ENCODE data around the gene TACC2.
A peak's percentile ranks its signal among the peaks of the same experiment; 100 is the strongest.

The TACC2 gene

DNA sequence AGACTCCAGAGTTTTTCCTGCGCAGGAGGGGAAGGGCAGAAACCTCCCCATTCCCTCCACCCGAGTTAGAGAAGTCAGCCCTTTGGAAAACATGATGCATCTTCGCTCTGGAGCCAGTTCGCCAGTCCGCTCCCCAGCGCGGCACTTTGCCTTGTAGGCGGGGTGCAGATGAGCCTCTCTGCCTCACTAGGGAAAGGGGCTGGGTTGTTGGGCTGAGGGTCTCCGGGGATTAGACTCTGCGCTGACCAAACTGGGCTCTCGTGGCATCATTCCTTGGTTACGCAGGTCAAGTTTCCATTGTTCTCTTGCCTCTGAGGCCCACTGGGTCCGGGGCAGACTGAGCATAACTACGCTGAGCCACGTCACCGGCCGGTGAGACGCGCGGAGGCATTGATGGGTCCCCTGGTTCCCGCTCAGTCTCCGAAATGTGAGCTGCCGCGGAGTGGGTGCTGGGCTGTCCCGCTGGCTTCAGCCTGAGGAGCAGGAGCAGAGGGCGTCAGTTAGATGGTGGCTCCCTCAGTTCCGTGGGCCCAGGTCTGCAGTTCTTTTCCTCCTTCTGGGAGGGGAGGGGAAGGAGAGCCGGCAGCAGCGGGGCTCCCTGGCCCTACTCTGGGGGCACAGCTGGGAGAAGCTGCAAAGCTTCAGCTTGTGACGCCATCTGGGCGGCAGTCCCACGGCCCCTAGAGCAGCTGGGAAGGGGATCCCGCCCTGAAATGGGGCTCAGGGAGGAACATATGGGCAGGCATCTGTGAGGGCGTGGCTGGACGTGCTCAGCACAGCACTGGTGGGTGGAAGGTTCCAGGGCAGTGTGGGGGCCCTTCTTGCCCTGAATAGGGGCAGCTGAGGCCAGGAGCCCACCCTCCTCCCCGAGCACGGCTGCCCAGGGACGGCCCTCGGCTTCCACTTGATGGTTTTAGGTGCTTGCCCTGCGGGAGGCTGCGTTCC is 160.9 kb downstream of the TACC2 start:
- no peak for DNase-seq

DNA sequence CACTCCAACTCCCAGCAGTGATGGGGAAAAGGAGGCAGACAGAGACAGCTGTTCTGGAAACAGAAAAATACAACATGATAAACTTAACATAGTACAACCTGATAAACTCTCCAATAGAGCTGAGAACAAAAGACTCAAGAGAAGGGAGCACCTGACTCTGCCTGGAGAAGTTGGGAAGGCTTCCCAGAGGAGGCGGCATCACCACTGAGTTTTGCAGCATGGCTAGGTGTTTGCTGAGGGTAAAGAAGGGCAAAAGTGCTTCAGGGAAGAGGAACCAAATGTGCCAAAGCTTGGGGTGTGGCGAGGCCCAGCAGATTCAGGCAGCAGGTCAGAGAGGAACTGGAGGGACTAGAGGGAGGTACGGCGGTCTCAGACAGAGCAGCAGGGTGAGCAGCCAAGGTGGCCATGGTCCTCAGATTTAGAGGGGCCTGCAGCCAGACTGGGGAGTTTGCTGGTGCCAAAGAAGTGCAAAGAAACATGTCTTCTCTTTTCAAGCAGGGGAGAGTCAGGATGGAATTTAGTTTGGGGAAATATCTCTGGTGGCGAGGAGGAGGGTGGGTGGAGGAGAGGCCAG is 162.2 kb downstream of the TACC2 start:
- no peak for DNase-seq

DNA sequence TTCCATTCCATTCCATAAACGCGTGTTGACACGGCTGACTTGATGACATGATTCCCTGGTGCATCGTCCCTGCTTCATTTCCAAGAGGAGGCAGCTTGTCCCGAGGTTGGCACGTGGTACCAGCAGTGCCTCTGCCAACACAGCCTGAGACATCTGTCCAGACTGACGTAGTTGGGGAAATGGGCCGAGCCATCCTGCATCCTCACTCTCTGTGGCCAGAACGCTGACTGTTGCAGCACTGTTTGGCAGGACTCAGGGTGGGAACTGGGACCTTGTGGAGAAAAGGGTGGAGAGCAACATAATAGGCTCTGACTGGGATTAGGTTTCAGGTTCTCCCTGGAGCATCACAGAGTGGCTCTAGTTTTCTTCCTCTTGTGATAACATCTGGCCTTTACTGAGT is 163.6 kb downstream of the TACC2 start:
- DNase-seq: peak; percentile 66 to 90

GRCh38 chr10:122154031-122154544 is 165.1 kb downstream of the TACC2 start:
- DNase-seq: no peak

- DNase-seq: peak in 1 of 2 experiments; percentile 61
These were observed 165.8 kb downstream of the TACC2 start for GRCh38 chr10:122154545-122155366.

GRCh38 chr10:122157451-122157850 is 168.5 kb downstream of the TACC2 start:
- no peak for DNase-seq

- DNase-seq: no peak
These were observed 169.4 kb downstream of the TACC2 start for GRCh38 chr10:122158362-122158761.

DNA sequence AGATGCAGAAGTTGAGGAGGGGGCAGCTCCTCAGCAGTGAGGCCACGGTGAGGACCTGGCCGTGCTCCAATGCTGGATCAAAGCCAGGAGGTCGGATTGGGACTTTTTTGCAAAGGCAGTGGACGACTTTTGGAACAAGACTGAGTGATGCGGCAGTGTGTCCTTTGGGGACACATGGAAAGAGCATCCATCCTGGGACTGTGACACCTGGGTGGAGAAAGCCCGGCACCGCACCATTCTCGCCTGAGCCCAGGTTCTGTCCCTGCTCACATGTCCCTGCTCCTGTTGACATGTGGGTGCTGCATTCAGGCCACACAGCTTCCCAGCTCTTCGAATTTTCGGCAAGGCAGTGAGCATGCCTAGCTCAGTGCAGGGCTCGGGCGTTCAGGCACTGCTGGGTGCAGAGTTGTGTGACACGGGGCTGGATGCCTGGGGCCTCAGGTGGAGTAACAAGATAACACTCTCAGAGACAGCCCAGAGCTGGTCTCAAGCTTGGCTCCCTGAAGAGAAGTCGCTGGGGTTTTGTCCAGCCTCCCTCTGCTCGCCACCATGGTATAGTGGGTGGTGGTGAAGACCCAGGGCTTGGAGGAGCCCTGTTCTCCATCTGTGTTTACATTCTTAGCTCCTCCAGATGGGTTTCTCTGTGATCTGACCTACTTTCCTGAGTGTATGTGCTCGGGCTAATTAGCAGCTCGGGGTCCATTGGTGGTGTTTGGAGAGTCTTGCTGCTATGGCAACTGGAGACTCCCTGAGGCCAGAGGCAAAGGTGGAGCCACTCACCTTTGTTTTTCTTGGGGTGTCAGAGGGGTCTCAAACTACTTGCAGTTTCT is 170.4 kb downstream of the TACC2 start:
- peak; percentile 12 to 20 for DNase-seq

DNA sequence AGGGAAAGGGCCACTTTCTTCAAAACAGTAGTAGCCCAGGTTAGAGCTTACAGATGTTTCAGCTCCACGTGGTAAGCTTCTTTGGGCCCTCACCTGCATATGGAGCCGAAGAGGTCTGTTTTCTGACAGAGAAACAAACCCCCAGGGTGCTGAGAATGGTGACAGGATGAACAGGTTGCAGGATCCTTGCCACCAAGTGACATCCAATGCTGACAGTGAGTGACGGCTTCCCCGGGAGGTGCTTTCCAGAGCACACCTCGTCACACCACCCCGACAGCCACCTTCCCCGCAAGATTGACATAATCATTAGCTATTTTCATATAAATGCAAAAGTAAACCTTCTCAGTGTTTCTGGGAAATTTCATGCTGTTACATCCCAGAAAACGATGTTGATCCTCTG is 172.8 kb downstream of the TACC2 start:
- no peak for DNase-seq

DNA sequence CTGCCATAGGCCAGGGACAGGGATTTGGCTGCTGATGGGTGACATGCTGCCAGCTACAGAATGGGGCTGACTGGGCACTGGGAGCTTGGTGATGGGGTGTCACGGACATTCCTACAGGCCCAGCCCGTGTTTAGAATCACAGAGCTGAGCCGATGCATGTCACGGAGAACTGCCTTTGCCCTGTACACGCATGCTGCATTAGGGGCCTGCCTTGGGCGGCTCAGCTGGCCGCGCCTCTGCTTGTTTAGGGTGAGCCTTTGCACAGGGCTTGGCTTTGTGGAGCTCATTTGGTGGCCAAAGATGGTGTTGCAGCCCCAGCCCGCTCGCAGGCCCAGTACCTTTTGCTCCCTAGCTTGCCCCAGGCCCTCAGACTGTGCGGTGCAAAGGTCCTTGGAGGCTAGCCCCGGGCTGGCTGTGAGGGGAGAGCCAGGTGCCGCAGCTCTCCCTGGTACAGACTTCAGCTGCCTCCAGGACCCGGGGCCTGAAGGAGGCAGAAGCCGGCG is 173.8 kb downstream of the TACC2 start:
- DNase-seq: peak in 1 of 2 experiments; percentile 17

DNA sequence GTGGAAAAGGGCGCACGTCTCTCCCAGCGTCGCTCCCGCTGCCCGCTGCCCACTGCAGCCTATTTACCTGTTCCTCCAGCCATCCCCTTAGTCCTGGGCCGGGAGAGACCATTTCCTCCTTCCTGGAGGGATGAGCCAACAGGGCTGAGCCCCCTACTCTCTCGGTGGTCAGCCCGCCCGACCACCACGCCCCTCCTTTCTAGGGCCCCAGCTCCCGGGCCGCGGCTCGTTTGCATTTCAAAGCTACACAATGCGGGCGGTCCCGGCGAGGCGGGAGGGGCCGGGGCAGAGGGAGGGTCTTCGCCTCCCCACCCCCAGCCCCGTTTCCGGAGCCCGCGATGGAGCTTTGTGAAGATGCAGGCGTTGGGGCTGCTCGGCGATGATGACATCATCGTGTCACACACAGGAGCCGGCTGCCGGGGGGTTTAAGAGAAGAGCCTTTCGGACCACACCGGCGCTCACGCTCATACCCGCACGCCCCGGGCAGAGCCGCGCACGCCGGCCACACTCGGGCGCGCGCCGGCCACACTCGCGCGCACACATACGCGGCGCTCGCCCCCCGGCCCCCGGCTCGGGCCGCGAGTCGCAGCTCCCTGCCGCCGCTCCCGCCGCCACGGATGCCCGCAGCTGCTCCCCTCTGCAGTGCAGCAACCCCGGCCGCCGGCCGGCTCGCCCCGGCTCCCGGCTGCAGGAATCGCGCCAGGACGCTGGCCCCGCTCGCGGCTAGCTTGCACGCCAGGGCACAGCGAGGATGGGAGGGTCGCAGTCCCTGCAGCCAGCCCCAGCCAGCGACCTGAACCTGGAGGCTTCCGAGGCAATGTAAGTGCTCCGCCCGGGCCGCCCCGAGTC is 174.4 kb downstream of the TACC2 start:
- DNase-seq: no peak

- DNase-seq: peak; percentile 19 to 49
These were observed 175.1 kb downstream of the TACC2 start for GRCh38 chr10:122164023-122164601.

GRCh38 chr10:122164815-122165483 is 176.0 kb downstream of the TACC2 start:
- peak in 1 of 2 experiments; percentile 21 for DNase-seq

GRCh38 chr10:122165484-122166276 is 176.7 kb downstream of the TACC2 start:
- DNase-seq: no peak

DNA sequence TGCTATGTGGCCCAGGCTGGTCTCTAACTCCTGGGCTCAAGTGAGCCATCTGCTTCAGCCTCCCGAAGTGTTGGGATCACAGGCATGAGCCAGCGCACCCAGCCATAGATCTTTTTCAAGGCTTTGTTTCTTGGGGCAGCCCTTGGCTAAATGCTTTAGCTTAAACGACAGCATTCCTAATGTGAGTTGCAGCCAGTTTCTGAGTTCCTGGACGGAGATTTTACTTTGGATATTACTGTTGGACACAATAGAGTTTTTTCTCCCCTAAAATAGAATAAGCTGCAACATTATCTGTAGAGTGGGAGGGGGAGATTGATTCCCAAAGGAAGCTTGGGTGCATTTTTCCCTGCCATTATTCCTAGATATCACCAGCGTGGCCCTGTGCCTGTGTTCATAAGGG is 179.1 kb downstream of the TACC2 start:
- no peak for DNase-seq

DNA sequence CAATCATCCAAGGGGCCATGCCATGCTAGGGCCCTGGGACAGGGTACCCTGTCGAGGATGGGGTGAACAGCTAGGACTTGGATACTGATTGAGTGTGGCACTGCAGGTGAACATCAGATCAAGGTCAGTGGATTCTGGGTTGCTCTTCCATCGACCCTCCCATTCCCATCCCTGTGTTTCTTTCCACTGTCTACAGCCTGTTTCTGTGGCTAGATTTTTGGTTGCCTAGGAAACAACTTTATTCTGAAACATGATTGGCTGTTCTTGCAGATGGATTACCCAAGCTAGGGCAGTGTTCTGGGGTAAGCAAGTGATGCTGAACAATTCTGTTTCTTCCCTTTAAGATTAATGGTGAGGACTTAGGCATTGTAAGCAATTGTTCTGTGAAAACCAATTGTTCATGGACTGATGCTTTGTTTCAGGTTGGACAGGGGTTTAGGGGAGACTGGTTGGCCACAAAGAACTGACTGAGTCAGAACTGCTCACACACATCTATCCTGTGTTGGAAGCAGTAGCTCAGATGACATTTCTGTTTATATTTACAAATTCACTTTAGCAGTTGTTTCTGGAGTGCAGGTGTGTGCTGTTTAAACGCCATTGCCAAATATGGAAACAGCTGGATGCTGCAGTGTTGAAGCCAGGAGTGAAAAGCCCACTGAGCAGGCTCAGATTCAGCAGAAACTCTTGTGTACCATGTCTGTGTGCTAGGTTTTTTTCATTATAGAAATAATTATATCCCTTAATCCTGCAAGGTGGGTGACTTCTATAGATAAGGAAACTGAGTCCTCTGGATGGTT is 179.8 kb downstream of the TACC2 start:
- no peak for DNase-seq

DNA sequence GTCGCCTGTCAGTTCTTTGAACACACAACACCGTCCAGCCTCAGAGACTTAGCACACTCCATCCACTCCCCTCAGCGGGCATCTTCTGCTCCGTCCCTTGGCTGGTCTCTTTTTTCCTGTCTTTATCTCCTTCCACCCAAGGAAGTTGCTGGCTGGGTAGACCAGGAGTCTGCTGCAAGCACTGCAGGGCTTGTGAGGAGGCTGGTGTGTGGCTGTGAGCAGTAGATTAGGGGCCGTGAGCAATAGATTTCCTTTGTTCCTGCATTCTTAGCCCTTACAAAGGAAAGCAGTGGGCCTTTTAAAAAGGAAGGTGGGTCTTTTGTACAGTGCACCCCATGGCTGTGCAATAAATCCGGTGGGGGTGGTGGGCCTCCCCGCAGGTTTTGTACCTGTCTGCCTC is 181.8 kb downstream of the TACC2 start:
- no peak for DNase-seq
